ENCODE measurements around the gene PRDM16.

DNA sequence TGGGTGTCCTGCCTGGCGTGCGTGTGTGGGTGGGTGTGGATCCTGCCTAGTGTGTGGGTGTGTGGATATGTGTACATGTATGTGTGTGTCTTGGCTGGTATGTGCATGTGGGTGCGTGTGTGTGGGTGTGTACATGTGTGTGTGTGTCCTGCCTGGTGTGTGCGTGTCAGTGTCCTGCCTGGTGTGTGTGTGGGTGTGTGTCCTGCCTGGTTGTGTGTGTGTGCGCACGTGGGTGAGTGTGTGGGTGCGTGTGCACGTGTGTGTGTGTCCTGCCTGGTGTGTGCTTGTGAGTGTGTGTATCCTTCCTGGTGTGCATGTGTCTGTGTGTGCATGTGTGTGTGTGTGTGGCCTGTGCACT lies 60.1 kb downstream of the PRDM16 start:
- TF ChIP-seq, protein P1, sequence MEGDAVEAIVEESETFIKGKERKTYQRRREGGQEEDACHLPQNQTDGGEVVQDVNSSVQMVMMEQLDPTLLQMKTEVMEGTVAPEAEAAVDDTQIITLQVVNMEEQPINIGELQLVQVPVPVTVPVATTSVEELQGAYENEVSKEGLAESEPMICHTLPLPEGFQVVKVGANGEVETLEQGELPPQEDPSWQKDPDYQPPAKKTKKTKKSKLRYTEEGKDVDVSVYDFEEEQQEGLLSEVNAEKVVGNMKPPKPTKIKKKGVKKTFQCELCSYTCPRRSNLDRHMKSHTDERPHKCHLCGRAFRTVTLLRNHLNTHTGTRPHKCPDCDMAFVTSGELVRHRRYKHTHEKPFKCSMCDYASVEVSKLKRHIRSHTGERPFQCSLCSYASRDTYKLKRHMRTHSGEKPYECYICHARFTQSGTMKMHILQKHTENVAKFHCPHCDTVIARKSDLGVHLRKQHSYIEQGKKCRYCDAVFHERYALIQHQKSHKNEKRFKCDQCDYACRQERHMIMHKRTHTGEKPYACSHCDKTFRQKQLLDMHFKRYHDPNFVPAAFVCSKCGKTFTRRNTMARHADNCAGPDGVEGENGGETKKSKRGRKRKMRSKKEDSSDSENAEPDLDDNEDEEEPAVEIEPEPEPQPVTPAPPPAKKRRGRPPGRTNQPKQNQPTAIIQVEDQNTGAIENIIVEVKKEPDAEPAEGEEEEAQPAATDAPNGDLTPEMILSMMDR (IDR thresholded peaks at IDR 0.05; ENCODE audit: low read length), result no peak
- TF ChIP-seq EZH2phosphoT487 (IDR thresholded peaks at IDR 0.05; ENCODE audit: low read length) (no peak), EZH2 (optimal IDR thresholded peaks at IDR 0.05; ENCODE audit: low read depth, low read length) (no peak)
